ENCODE results near the gene BCAS3.
A peak's percentile ranks its signal among the peaks of the same experiment; 100 is the strongest.

BCAS3 gene

DNA sequence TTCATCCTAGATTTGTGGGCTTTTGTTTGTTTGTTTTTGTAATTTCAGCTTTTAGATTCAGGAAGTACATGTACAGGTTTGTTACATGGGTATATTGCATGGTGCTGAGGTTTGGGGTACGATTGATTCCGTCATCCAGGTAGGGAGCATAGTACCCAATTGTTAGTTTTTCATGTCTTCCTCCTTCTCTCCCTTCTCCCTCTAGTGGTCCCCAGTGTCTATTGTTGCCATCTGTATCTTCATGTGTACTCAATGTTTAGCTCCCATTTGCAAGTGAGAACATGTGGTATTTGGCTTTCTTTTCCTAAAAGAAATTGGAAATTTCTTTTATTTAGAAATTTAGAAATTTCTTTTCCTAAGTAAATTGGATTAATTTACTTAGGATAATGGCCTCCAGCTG is 37.1 kb upstream of the BCAS3 start:
- TF ChIP-seq, protein P1, sequence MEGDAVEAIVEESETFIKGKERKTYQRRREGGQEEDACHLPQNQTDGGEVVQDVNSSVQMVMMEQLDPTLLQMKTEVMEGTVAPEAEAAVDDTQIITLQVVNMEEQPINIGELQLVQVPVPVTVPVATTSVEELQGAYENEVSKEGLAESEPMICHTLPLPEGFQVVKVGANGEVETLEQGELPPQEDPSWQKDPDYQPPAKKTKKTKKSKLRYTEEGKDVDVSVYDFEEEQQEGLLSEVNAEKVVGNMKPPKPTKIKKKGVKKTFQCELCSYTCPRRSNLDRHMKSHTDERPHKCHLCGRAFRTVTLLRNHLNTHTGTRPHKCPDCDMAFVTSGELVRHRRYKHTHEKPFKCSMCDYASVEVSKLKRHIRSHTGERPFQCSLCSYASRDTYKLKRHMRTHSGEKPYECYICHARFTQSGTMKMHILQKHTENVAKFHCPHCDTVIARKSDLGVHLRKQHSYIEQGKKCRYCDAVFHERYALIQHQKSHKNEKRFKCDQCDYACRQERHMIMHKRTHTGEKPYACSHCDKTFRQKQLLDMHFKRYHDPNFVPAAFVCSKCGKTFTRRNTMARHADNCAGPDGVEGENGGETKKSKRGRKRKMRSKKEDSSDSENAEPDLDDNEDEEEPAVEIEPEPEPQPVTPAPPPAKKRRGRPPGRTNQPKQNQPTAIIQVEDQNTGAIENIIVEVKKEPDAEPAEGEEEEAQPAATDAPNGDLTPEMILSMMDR (IDR thresholded peaks at IDR 0.05): peak; percentile 24; the same call in 1 of the 2 replicates
- no peak for TF ChIP-seq ZFX (IDR thresholded peaks at IDR 0.05; ENCODE audit: borderline replicate concordance)

GRCh38 chr17:60641126-60641525 is 36.5 kb upstream of the BCAS3 start:
- no peak overlapping the region for H3K27ac ChIP-seq
- TF ChIP-seq ZFX (IDR thresholded peaks at IDR 0.05; ENCODE audit: borderline replicate concordance): no peak
- TF ChIP-seq, protein P1 (IDR thresholded peaks at IDR 0.05): no peak

More for the DNA sequence above, 37.1 kb upstream of the BCAS3 start:
- H3K27ac ChIP-seq: no peak overlapping the region

DNA sequence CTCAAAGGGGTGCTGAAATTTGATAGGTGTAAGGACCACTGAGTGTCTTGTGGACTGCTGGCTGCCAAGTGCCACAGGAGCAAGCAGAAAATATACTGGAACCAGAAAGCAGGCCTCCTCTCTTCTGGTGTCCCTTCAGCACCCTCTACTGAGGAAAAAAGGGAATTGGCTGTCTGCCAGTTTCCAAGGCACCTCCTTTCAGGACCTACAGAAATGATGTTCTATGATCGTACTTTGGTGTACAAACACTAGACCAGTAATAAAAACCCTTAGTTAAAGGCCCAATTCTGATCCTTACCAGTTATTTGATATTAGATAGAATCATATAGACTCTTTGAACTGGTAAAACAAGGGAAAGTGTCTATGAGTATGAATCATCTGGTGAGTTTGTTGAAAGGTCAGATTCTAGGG is 35.8 kb upstream of the BCAS3 start:
- no peak overlapping the region for H3K27ac ChIP-seq
- TF ChIP-seq, protein P1 (IDR thresholded peaks at IDR 0.05): peak; percentile 69
- TF ChIP-seq ZFX (IDR thresholded peaks at IDR 0.05; ENCODE audit: borderline replicate concordance): no peak

GRCh38 chr17:60645918-60646523 is 31.6 kb upstream of the BCAS3 start:
- H3K27ac ChIP-seq: no peak overlapping the region
- TF ChIP-seq ZFX (IDR thresholded peaks at IDR 0.05; ENCODE audit: borderline replicate concordance): no peak
- TF ChIP-seq, protein P1 (IDR thresholded peaks at IDR 0.05): no peak

- no peak for TF ChIP-seq ZFX (IDR thresholded peaks at IDR 0.05; ENCODE audit: borderline replicate concordance)
- TF ChIP-seq, protein P1 (IDR thresholded peaks at IDR 0.05): no peak
Observed at GRCh38 chr17:60646701-60647100, 30.9 kb upstream of the BCAS3 start.

GRCh38 chr17:60647705-60648104 is 29.9 kb upstream of the BCAS3 start:
- no peak for TF ChIP-seq ZFX (IDR thresholded peaks at IDR 0.05; ENCODE audit: borderline replicate concordance)
- TF ChIP-seq, protein P1 (IDR thresholded peaks at IDR 0.05): no peak
- H3K27ac ChIP-seq: no peak overlapping the region

More at GRCh38 chr17:60646701-60647100, 30.9 kb upstream of the BCAS3 start:
- no peak overlapping the region for H3K27ac ChIP-seq

DNA sequence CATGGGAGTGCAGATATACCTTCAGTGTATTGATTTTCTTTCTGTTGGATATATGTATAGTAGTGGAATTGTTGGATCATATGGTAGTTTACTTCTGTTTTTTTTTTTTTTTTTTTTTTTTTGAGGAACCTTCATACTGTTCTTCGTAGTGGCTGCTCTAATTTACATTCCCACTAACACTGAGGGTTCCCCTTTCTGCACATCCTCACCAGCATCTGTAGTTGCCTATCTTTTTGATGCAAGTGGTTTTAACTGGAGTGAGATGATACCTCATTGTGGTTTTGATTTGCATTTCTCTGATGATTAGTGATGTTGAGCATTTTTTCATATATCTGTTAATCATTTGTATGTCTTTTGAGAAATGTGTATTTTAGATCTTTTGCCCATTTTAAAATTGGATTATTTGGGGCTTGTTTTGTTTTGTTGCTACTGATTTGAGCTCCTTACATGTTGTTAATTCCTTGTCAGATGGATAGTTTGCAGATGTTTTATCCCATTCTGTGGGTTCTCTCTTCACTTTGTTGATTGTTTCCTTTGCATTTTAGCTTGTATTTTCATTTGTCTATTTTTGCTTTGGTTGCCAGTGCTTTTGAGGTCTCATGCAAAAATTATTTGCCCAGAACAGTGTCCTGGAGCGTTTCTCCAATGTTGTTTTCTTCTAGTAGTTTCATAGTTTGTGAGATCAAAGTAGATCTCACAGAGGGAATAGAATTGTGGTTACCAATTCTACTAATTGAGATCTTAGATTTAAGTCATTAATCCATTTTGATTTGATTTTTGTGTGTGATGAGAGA is 25.0 kb upstream of the BCAS3 start:
- H3K27ac ChIP-seq: no peak overlapping the region
- TF ChIP-seq ZFX (IDR thresholded peaks at IDR 0.05; ENCODE audit: borderline replicate concordance): no peak
- TF ChIP-seq, protein P1 (IDR thresholded peaks at IDR 0.05): no peak
